Activated CD4-positive, CD25-positive, alpha-beta regulatory T cell treated with anti-CD3 and anti-CD28 coated beads, Interleukin-2, amount 50 U/mL, for 24 hours (primary cell): Measurements from ENCODE around the gene B3GALT4.

Source experiments
- ATAC-seq, 2 donors: fragments of 150-1000 bp; cut with Tn5 transposase; one replicate each; pipeline ENCODE4 v1.10.0; 2021; ENCODE audit warnings: mild to moderate bottlenecking in 1 of 2, moderate library complexity in 1 of 2

B3GALT4 gene

GRCh38 chr6:33315793-33316602 is 39.1 kb downstream of the B3GALT4 start:
- ATAC-seq = no peak

- no peak for ATAC-seq
Observed at GRCh38 chr6:33316603-33317418, 39.9 kb downstream of the B3GALT4 start.

- ATAC-seq = no peak
Observed at GRCh38 chr6:33317419-33317668, 40.4 kb downstream of the B3GALT4 start.

GRCh38 chr6:33317669-33318425 is 40.9 kb downstream of the B3GALT4 start, which contains the start of gene ZBTB22:
ZBTB22 (minus strand) TSS chr6:33317744; CDS start chr6:33316916, 828 bp downstream.
- peak; percentile 67 for ATAC-seq

- ATAC-seq = no peak
Observed at GRCh38 chr6:33318426-33319073, 41.6 kb downstream of the B3GALT4 start.

- no peak for ATAC-seq
Observed at GRCh38 chr6:33319939-33320314, 43.0 kb downstream of the B3GALT4 start.

GRCh38 chr6:33320315-33321181 is 43.6 kb downstream of the B3GALT4 start:
- no peak for ATAC-seq

GRCh38 chr6:33321227-33321626 is 44.3 kb downstream of the B3GALT4 start:
- no peak for ATAC-seq

- ATAC-seq = no peak
Observed at GRCh38 chr6:33323623-33323948, 46.7 kb downstream of the B3GALT4 start.

GRCh38 chr6:33324125-33324524 is 47.2 kb downstream of the B3GALT4 start:
- no peak for ATAC-seq
